ENCODE results near the gene INSIG1. TPM values are rescaled to one million over a fixed set of nuclear protein-coding genes. Genes with fewer than 3 reads are reported as not detected.

The INSIG1 gene
- total RNA-seq, 5 donors from 2014 or later (not counting 1 experiment from before 2014, with no cell fraction given) = 38.0 to 47.3 (median 42.4) TPM

- Mint-ChIP-seq H3K9me3 (no peaks in the 10 kb centered on the region), H3K27me3 (peaks cover 0 to 2% of the 10 kb centered on the region in 2 donors), H3K36me3 (no peaks in the 10 kb centered on the region), H3K4me3 (peak overlapping the region in 1 of 3 donors; percentile 81), H3K27ac (no peak overlapping the region), H3K4me1 (peaks cover 11 to 14% (median 14%) of the 10 kb centered on the region in 3 donors)
- Histone ChIP-seq H3K4me3 (ENCODE audit: control insufficient read depth in 1 of 2, extremely low read depth in 1 of 2, low read length in 1 of 2) (no peak overlapping the region), H3K36me3 (ENCODE audit: control insufficient read depth in 2 of 2, extremely low read depth in 1 of 2, insufficient read depth in 1 of 2, low read length in 1 of 2) (no peaks in the 10 kb centered on the region), H3K4me1 (ENCODE audit: control insufficient read depth in 1 of 2, extremely low read depth in 1 of 2, insufficient read depth in 2 of 2, low read length in 2 of 2) (peaks cover 0 to 19% of the 10 kb centered on the region in 2 experiments), H3K27ac (ENCODE audit: low read length) (no peak overlapping the region), H3K27me3 (replicated peaks in 1 of 2; ENCODE audit: control insufficient read depth in 2 of 2, extremely low read depth in 1 of 2, insufficient read depth in 2 of 2, low read length in 1 of 2) (peaks cover 3 to 40% of the 10 kb centered on the region in 2 experiments), H3K9me3 (no peaks in the 10 kb centered on the region)
- WGBS (ENCODE audit: insufficient coverage) = 89% methylated on average over 31 of the region's 37 CpGs
- DNase-seq = no peak
- POLR2A ChIA-PET = no interaction called here
- ATAC-seq (replicated peaks in 1 of 4) = peak in 2 of 4 experiments; percentile 5 to 7
- CTCF ChIA-PET = no interaction called here
Observed at GRCh38 chr7:155337946-155338631, 40.4 kb downstream of the INSIG1 start.

- Histone ChIP-seq H3K9me3 (no peaks in the 10 kb centered on the region), H3K27me3 (replicated peaks in 1 of 2; ENCODE audit: control insufficient read depth in 2 of 2, extremely low read depth in 1 of 2, insufficient read depth in 2 of 2, low read length in 1 of 2) (peaks cover 0 to 40% of the 10 kb centered on the region in 2 experiments), H3K4me3 (ENCODE audit: control insufficient read depth in 1 of 2, extremely low read depth in 1 of 2, low read length in 1 of 2) (peak overlapping the region; percentile 28 to 60), H3K36me3 (ENCODE audit: control insufficient read depth in 2 of 2, extremely low read depth in 1 of 2, insufficient read depth in 1 of 2, low read length in 1 of 2) (no peaks in the 10 kb centered on the region), H3K4me1 (ENCODE audit: control insufficient read depth in 1 of 2, extremely low read depth in 1 of 2, insufficient read depth in 2 of 2, low read length in 2 of 2) (peaks cover 0 to 19% of the 10 kb centered on the region in 2 experiments), H3K27ac (ENCODE audit: low read length) (no peak overlapping the region)
- 24% methylated on average over 15 of the region's 25 CpGs for WGBS (ENCODE audit: insufficient coverage)
- H3K4me1 Mint-ChIP-seq = peaks cover 11 to 14% (median 14%) of the 10 kb centered on the region in 3 donors
- peak overlapping the region; percentile 37 to 81 (median 67) for H3K4me3 Mint-ChIP-seq
- peak in 27 of 35 experiments; percentile 6 to 67 (median 28) for DNase-seq
- H3K27me3 Mint-ChIP-seq = peaks cover 0 to 2% of the 10 kb centered on the region in 2 donors
- no peaks in the 10 kb centered on the region for H3K36me3 Mint-ChIP-seq
- POLR2A ChIA-PET = no interaction called here
- H3K9me3 Mint-ChIP-seq = no peaks in the 10 kb centered on the region
- peak overlapping the region; percentile 15 to 72 for H3K27ac Mint-ChIP-seq
- CTCF ChIA-PET = no interaction called here
- peak; percentile 84 to 93 (median 88) for ATAC-seq (replicated peaks in 1 of 4)
Observed at GRCh38 chr7:155338632-155339320, 41.1 kb downstream of the INSIG1 start.

- CTCF ChIA-PET = no interaction called here
- H3K27ac ChIP-seq (ENCODE audit: low read length) = no peak overlapping the region
- peaks cover 0 to 44% of the 10 kb centered on the region in 2 experiments for H3K27me3 ChIP-seq (replicated peaks in 1 of 2; ENCODE audit: control insufficient read depth in 2 of 2, extremely low read depth in 1 of 2, insufficient read depth in 2 of 2, low read length in 1 of 2)
- peak overlapping the region in 1 of 3 donors; percentile 81 for H3K4me3 Mint-ChIP-seq
- H3K36me3 ChIP-seq (ENCODE audit: control insufficient read depth in 2 of 2, extremely low read depth in 1 of 2, insufficient read depth in 1 of 2, low read length in 1 of 2) = no peaks in the 10 kb centered on the region
- DNase-seq (no peak), ATAC-seq (replicated peaks in 1 of 4) (no peak)
- H3K27me3 Mint-ChIP-seq = peaks cover 0 to 2% of the 10 kb centered on the region in 2 donors
- H3K4me1 ChIP-seq (ENCODE audit: control insufficient read depth in 1 of 2, extremely low read depth in 1 of 2, insufficient read depth in 2 of 2, low read length in 2 of 2) = peaks cover 0 to 23% of the 10 kb centered on the region in 2 experiments
- POLR2A ChIA-PET = no interaction called here
- 84% methylated on average over 17 of the region's 17 CpGs for WGBS (ENCODE audit: insufficient coverage)
- H3K9me3 ChIP-seq = no peaks in the 10 kb centered on the region
- H3K4me1 Mint-ChIP-seq = peaks cover 11 to 14% (median 14%) of the 10 kb centered on the region in 3 donors
- H3K4me3 ChIP-seq (ENCODE audit: control insufficient read depth in 1 of 2, extremely low read depth in 1 of 2, low read length in 1 of 2) = peak overlapping the region in 1 of 2 donors; percentile 60
- H3K9me3 Mint-ChIP-seq = no peaks in the 10 kb centered on the region
- H3K36me3 Mint-ChIP-seq = no peaks in the 10 kb centered on the region
- H3K27ac Mint-ChIP-seq = no peak overlapping the region
Observed at GRCh38 chr7:155339474-155339873, 41.8 kb downstream of the INSIG1 start.

GRCh38 chr7:155340071-155340531 is 42.4 kb downstream of the INSIG1 start:
- CTCF ChIA-PET = interaction anchor here in 1 of 2 donors (0.8 kb wide), 1 partner anchor 150 kb away, joined by 3 read pairs; no protein-coding TSS in a partner anchor
- no peaks in the 10 kb centered on the region for H3K36me3 ChIP-seq (ENCODE audit: control insufficient read depth in 2 of 2, extremely low read depth in 1 of 2, insufficient read depth in 1 of 2, low read length in 1 of 2)
- no peak overlapping the region for H3K27ac ChIP-seq (ENCODE audit: low read length)
- WGBS (ENCODE audit: insufficient coverage) = 82% methylated on average over 14 of the region's 14 CpGs
- no peaks in the 10 kb centered on the region for H3K9me3 ChIP-seq
- H3K4me1 Mint-ChIP-seq = peaks cover 13 to 16% (median 14%) of the 10 kb centered on the region in 3 donors
- no peak overlapping the region for H3K27ac Mint-ChIP-seq
- peak overlapping the region in 1 of 3 donors; percentile 30 for H3K4me3 Mint-ChIP-seq
- POLR2A ChIA-PET = interaction anchor here in 1 of 2 donors (0.6 kb wide), 1 partner anchor 433 kb away, joined by 6 read pairs; no protein-coding TSS in a partner anchor
- DNase-seq = no peak
- H3K4me1 ChIP-seq (ENCODE audit: control insufficient read depth in 1 of 2, extremely low read depth in 1 of 2, insufficient read depth in 2 of 2, low read length in 2 of 2) = peaks cover 0 to 28% of the 10 kb centered on the region in 2 experiments
- peaks cover 2 to 4% of the 10 kb centered on the region in 2 donors for H3K27me3 Mint-ChIP-seq
- H3K9me3 Mint-ChIP-seq = no peaks in the 10 kb centered on the region
- peaks cover 0 to 42% of the 10 kb centered on the region in 2 experiments for H3K27me3 ChIP-seq (replicated peaks in 1 of 2; ENCODE audit: control insufficient read depth in 2 of 2, extremely low read depth in 1 of 2, insufficient read depth in 2 of 2, low read length in 1 of 2)
- no peak for ATAC-seq (replicated peaks in 1 of 4)
- H3K4me3 ChIP-seq (ENCODE audit: control insufficient read depth in 1 of 2, extremely low read depth in 1 of 2, low read length in 1 of 2) = no peak overlapping the region
- H3K36me3 Mint-ChIP-seq = no peaks in the 10 kb centered on the region

GRCh38 chr7:155340721-155341120 is 43.0 kb downstream of the INSIG1 start:
- Mint-ChIP-seq H3K4me1 (peaks cover 14 to 19% (median 16%) of the 10 kb centered on the region in 3 donors), H3K4me3 (peak overlapping the region in 1 of 3 donors; percentile 30), H3K9me3 (no peaks in the 10 kb centered on the region), H3K27me3 (peaks cover 7 to 9% of the 10 kb centered on the region in 2 donors), H3K27ac (no peak overlapping the region), H3K36me3 (no peaks in the 10 kb centered on the region)
- Histone ChIP-seq H3K36me3 (ENCODE audit: control insufficient read depth in 2 of 2, extremely low read depth in 1 of 2, insufficient read depth in 1 of 2, low read length in 1 of 2) (no peaks in the 10 kb centered on the region), H3K27me3 (replicated peaks in 1 of 2; ENCODE audit: control insufficient read depth in 2 of 2, extremely low read depth in 1 of 2, insufficient read depth in 2 of 2, low read length in 1 of 2) (peaks cover 0 to 45% of the 10 kb centered on the region in 2 experiments), H3K4me3 (ENCODE audit: control insufficient read depth in 1 of 2, extremely low read depth in 1 of 2, low read length in 1 of 2) (no peak overlapping the region), H3K9me3 (no peaks in the 10 kb centered on the region), H3K27ac (ENCODE audit: low read length) (no peak overlapping the region), H3K4me1 (ENCODE audit: control insufficient read depth in 1 of 2, extremely low read depth in 1 of 2, insufficient read depth in 2 of 2, low read length in 2 of 2) (peaks cover 0 to 31% of the 10 kb centered on the region in 2 experiments)
- ATAC-seq (replicated peaks in 1 of 4) (no peak), DNase-seq (no peak)
- CTCF ChIA-PET = interaction anchor here in 1 of 2 donors (0.8 kb wide), 1 partner anchor 151 kb away, joined by 3 read pairs; no protein-coding TSS in a partner anchor
- POLR2A ChIA-PET = interaction anchor here in 1 of 2 donors (0.6 kb wide), 1 partner anchor 434 kb away, joined by 6 read pairs; no protein-coding TSS in a partner anchor
- WGBS (ENCODE audit: insufficient coverage) = 93% methylated on average over 9 of the region's 9 CpGs

- no peaks in the 10 kb centered on the region for H3K36me3 ChIP-seq (ENCODE audit: control insufficient read depth in 2 of 2, extremely low read depth in 1 of 2, insufficient read depth in 1 of 2, low read length in 1 of 2)
- H3K27me3 ChIP-seq (replicated peaks in 1 of 2; ENCODE audit: control insufficient read depth in 2 of 2, extremely low read depth in 1 of 2, insufficient read depth in 2 of 2, low read length in 1 of 2) = peaks cover 0 to 48% of the 10 kb centered on the region in 2 experiments
- ATAC-seq (replicated peaks in 1 of 4) (no peak), DNase-seq (no peak)
- ChIA-PET CTCF (interaction anchor here (1.5 to 2.4 kb wide), 2 partner anchors 151 to 415 kb away, joined by 5 to 7 read pairs; no protein-coding TSS in a partner anchor), POLR2A (no interaction called here)
- H3K27ac ChIP-seq (ENCODE audit: low read length) = no peak overlapping the region
- H3K4me1 Mint-ChIP-seq = peaks cover 14 to 19% (median 16%) of the 10 kb centered on the region in 3 donors
- H3K27me3 Mint-ChIP-seq = peaks cover 8 to 9% of the 10 kb centered on the region in 2 donors
- no peaks in the 10 kb centered on the region for H3K9me3 Mint-ChIP-seq
- H3K4me3 Mint-ChIP-seq = no peak overlapping the region
- H3K36me3 Mint-ChIP-seq = no peaks in the 10 kb centered on the region
- whole genome bisulfite sequencing (ENCODE audit: insufficient coverage) = 92% methylated on average over 3 of the region's 5 CpGs
- peaks cover 0 to 31% of the 10 kb centered on the region in 2 experiments for H3K4me1 ChIP-seq (ENCODE audit: control insufficient read depth in 1 of 2, extremely low read depth in 1 of 2, insufficient read depth in 2 of 2, low read length in 2 of 2)
- no peak overlapping the region for H3K4me3 ChIP-seq (ENCODE audit: control insufficient read depth in 1 of 2, extremely low read depth in 1 of 2, low read length in 1 of 2)
- no peaks in the 10 kb centered on the region for H3K9me3 ChIP-seq
- H3K27ac Mint-ChIP-seq = no peak overlapping the region
Observed at GRCh38 chr7:155341463-155341983, 43.8 kb downstream of the INSIG1 start.
